Suprapubic skin (tissue), 4 donors: ENCODE results near the gene ZC3HAV1L. TPM values are rescaled to one million over a fixed set of nuclear protein-coding genes. Genes with fewer than 3 reads are reported as not detected.
"Not testable (repeated sequence)": the region's sequence is repeated elsewhere in the genome, so short reads cannot be mapped to it uniquely, and the experiment has no call there.

ENCODE experiments used
- DNase-seq, 2 donors: peaks; one replicate each; pipeline ENCODE4 v3.0.0-alpha.2; 2019; ENCODE audit warnings: low spot score in 2 of 2
- H3K27ac ChIP-seq: fragments of 200-600 bp; sonication (generic); one replicate; pipeline ENCODE4 v1.5.1; 2019
- H3K27me3 ChIP-seq: fragments of 200-600 bp; sonication (generic); one replicate; pipeline ENCODE4 v1.5.1; 2019
- H3K36me3 ChIP-seq: fragments of 200-600 bp; sonication (generic); one replicate; pipeline ENCODE4 v1.5.1; 2019
- H3K4me1 ChIP-seq: fragments of 200-600 bp; sonication (generic); one replicate; pipeline ENCODE4 v1.5.1; 2019
- H3K4me3 ChIP-seq: fragments of 200-600 bp; sonication (generic); one replicate; pipeline ENCODE4 v1.5.1; 2019; ENCODE audit warnings: mild to moderate bottlenecking
- H3K9me3 ChIP-seq: fragments of 200-600 bp; sonication (generic); one replicate; pipeline ENCODE4 v1.5.1; 2019
- CTCF ChIP-seq, 2 donors: fragments of 200-600 bp in 1 of 2; fragments of 450-650 bp in 1 of 2; sonication (generic) in 1 of 2; IDR thresholded peaks; one replicate each; pipeline ENCODE4 v1.5.1; 2016 to 2019; ENCODE audit warnings: antibody characterized with exemption in 2 of 2, mild to moderate bottlenecking in 1 of 2, moderate library complexity in 1 of 2
- EP300 ChIP-seq: sonication (generic); formaldehyde crosslinking; IDR thresholded peaks from one replicate; pipeline ENCODE4 v1.6.1; 2017; ENCODE audit warnings: antibody characterized with exemption
- POLR2A ChIP-seq, 2 donors: fragments of 450-650 bp; IDR thresholded peaks; one replicate each; pipeline ENCODE4 v1.6.1; 2017; ENCODE audit warnings: antibody characterized with exemption in 2 of 2, mild to moderate bottlenecking in 2 of 2, moderate library complexity in 2 of 2
- POLR2AphosphoS5 ChIP-seq, 3 donors: sonication (generic); formaldehyde crosslinking; IDR thresholded peaks; one replicate each; pipeline ENCODE4 v1.6.1; 2017; ENCODE audit warnings: antibody characterized with exemption in 3 of 3
- WGBS: methylation state at CpG from one replicate; pipeline ENCODE4 v1.1.5; 2018; 5-methylcytosine and 5-hydroxymethylcytosine counted together
- total RNA-seq, 4 donors: library from RNA; depleted of rRNA; stranded (reverse); fragments of >200 nt; gene quantifications; one replicate each; pipeline ENCODE4 v1.1.0, GENCODE V29; 2016

ZC3HAV1L gene
- total RNA-seq, 4 donors from 2014 or later, result 22.1 to 44.6 (median 22.5) TPM

GRCh38 chr7:139032473-139032872, 3.4 kb downstream of the ZC3HAV1L start:
- H3K27me3 ChIP-seq, result no peaks in the 10 kb centered on the region
- no peak overlapping the region for H3K4me3 ChIP-seq
- no peak overlapping the region for H3K27ac ChIP-seq
- 96% methylated on average over 4 of the region's 4 CpGs for whole genome bisulfite sequencing
- DNase-seq, result no peak
- TF ChIP-seq CTCF (IDR thresholded peaks at IDR 0.05) (no peak), POLR2A (IDR thresholded peaks at IDR 0.05) (no peak), POLR2AphosphoS5 (IDR thresholded peaks at IDR 0.05) (no peak), EP300 (no peak)
- peaks cover 39% of the 10 kb centered on the region for H3K4me1 ChIP-seq
- H3K9me3 ChIP-seq, result no peaks in the 10 kb centered on the region
- peaks cover 29% of the 10 kb centered on the region for H3K36me3 ChIP-seq

GRCh38 chr7:139029353-139029752, 6.5 kb downstream of the ZC3HAV1L start:
- no peak for DNase-seq
- Histone ChIP-seq H3K27ac (no peak overlapping the region), H3K4me3 (no peak overlapping the region), H3K36me3 (peaks cover 53% of the 10 kb centered on the region), H3K4me1 (peaks cover 11% of the 10 kb centered on the region), H3K27me3 (no peaks in the 10 kb centered on the region), H3K9me3 (no peaks in the 10 kb centered on the region)
- 95% methylated on average over 3 of the region's 3 CpGs for whole genome bisulfite sequencing
- TF ChIP-seq POLR2A (IDR thresholded peaks at IDR 0.05) (no peak), CTCF (IDR thresholded peaks at IDR 0.05) (no peak), POLR2AphosphoS5 (IDR thresholded peaks at IDR 0.05) (no peak), EP300 (no peak)

- DNase-seq, result no peak
- peaks cover 61% of the 10 kb centered on the region for H3K36me3 ChIP-seq
- 85% methylated on average over 6 of the region's 6 CpGs for WGBS
Measured at GRCh38 chr7:139026551-139026950, 9.3 kb downstream of the ZC3HAV1L start.

GRCh38 chr7:139025861-139026260, 10.0 kb downstream of the ZC3HAV1L start:
- H3K27ac ChIP-seq, DNase-seq, H3K27me3 ChIP-seq, H3K4me3 ChIP-seq, H3K4me1 ChIP-seq, H3K9me3 ChIP-seq: not testable (repeated sequence)
- WGBS, result 87% methylated on average over 5 of the region's 5 CpGs
- H3K36me3 ChIP-seq, result peaks cover 61% of the 10 kb centered on the region

More at GRCh38 chr7:139026551-139026950, 9.3 kb downstream of the ZC3HAV1L start:
- TF ChIP-seq POLR2AphosphoS5 (IDR thresholded peaks at IDR 0.05) (no peak), CTCF (IDR thresholded peaks at IDR 0.05) (no peak), POLR2A (IDR thresholded peaks at IDR 0.05) (no peak), EP300 (no peak)
- Histone ChIP-seq H3K4me1 (no peaks in the 10 kb centered on the region), H3K9me3 (no peaks in the 10 kb centered on the region), H3K27me3 (no peaks in the 10 kb centered on the region), H3K4me3 (no peak overlapping the region), H3K27ac (no peak overlapping the region)

GRCh38 chr7:139023076-139023475, 12.8 kb downstream of the ZC3HAV1L start:
- no peak overlapping the region for H3K4me3 ChIP-seq
- H3K27me3 ChIP-seq, result no peaks in the 10 kb centered on the region
- H3K27ac ChIP-seq, result no peak overlapping the region
- no peak for DNase-seq
- TF ChIP-seq POLR2A (IDR thresholded peaks at IDR 0.05), result no peak
- TF ChIP-seq EP300, result no peak
- TF ChIP-seq POLR2AphosphoS5 (IDR thresholded peaks at IDR 0.05), result no peak
- no peak for TF ChIP-seq CTCF (IDR thresholded peaks at IDR 0.05)
- 81% methylated on average over 5 of the region's 5 CpGs for WGBS
- peaks cover 42% of the 10 kb centered on the region for H3K36me3 ChIP-seq
- no peaks in the 10 kb centered on the region for H3K4me1 ChIP-seq
- H3K9me3 ChIP-seq, result no peaks in the 10 kb centered on the region

GRCh38 chr7:139022286-139022685, 13.6 kb downstream of the ZC3HAV1L start:
- H3K4me3 ChIP-seq, result no peak overlapping the region
- H3K9me3 ChIP-seq, result no peaks in the 10 kb centered on the region
- 81% methylated on average over 4 of the region's 4 CpGs for WGBS
- no peak overlapping the region for H3K27ac ChIP-seq
- DNase-seq, result no peak
- no peaks in the 10 kb centered on the region for H3K4me1 ChIP-seq
- H3K27me3 ChIP-seq, result no peaks in the 10 kb centered on the region
- TF ChIP-seq POLR2AphosphoS5 (IDR thresholded peaks at IDR 0.05) (no peak), EP300 (no peak), POLR2A (IDR thresholded peaks at IDR 0.05) (no peak), CTCF (IDR thresholded peaks at IDR 0.05) (no peak)
- H3K36me3 ChIP-seq, result peaks cover 34% of the 10 kb centered on the region
